Kidney (tissue), 14 donors: ENCODE data around the gene ORM2. TPM values are rescaled to one million over a fixed set of nuclear protein-coding genes. Genes with fewer than 3 reads are reported as not detected.

ENCODE experiments used
- DNase-seq, 5 donors: peaks; one replicate each; pipeline ENCODE4 v3.0.0-alpha.2; 2013 to 2020
- FAIRE-seq: peaks from 2 replicates; lab custom pipeline; 2012; peaks lifted over from hg19 to GRCh38; lab: Jason Lieb, UNC
- H3K27ac ChIP-seq, 2 donors: one replicate each; pipeline ENCODE4 v1.7.0; 2013; ENCODE audit warnings: low read depth in 2 of 2, low read length in 2 of 2, inconsistent platforms in 1 of 2
- H3K27me3 ChIP-seq: one replicate; pipeline ENCODE4 v1.7.1; 2013; ENCODE audit warnings: low read length, inconsistent platforms; ENCODE audit not compliant: control insufficient read depth, insufficient read depth
- H3K36me3 ChIP-seq, 3 donors: one replicate each; pipeline versions ENCODE4 v1.7.0 to v1.7.1; 2013; ENCODE audit warnings: low read length in 3 of 3, control low read depth in 1 of 3, inconsistent platforms in 1 of 3; ENCODE audit not compliant: insufficient read depth in 3 of 3, control insufficient read depth in 2 of 3
- H3K4me1 ChIP-seq, 3 donors: one replicate each; pipeline versions ENCODE4 v1.7.0 to v1.7.1; 2013; ENCODE audit warnings: low read length in 3 of 3, inconsistent platforms in 1 of 3, low read depth in 1 of 3; ENCODE audit not compliant: control insufficient read depth in 2 of 3, insufficient read depth in 2 of 3
- H3K4me3 ChIP-seq, 3 donors: one replicate each; pipeline versions ENCODE4 v1.7.0 to v1.8.1; 2013; ENCODE audit warnings: low read length in 3 of 3, control low read depth in 1 of 3, inconsistent platforms in 1 of 3
- H3K9ac ChIP-seq, 3 donors: one replicate each; pipeline versions ENCODE4 v1.7.0 to v1.7.1; 2013; ENCODE audit warnings: low read length in 3 of 3, control low read depth in 1 of 3, inconsistent platforms in 1 of 3
- H3K9me3 ChIP-seq, 3 donors: one replicate each; pipeline versions ENCODE4 v1.7.0 to v1.7.1; 2013; ENCODE audit warnings: low read length in 3 of 3, control low read depth in 1 of 3, inconsistent platforms in 1 of 3; ENCODE audit not compliant: control insufficient read depth in 2 of 3, insufficient read depth in 1 of 3
- CTCF ChIP-seq: IDR thresholded peaks from 3 replicates; pipeline ENCODE4 v1.5.1; 2012; ENCODE audit warnings: mild to moderate bottlenecking, moderate library complexity, borderline replicate concordance; ENCODE audit not compliant: insufficient read depth; ENCODE audit errors: extremely low read depth
- intact Hi-C: fragments of 100-400 bp; cut with DNase I; formaldehyde crosslinking; loops from one replicate; pipeline ENCODE4 v1.11.1; 2022
- polyA plus RNA-seq: library from polyadenylated mRNA; stranded (reverse); fragments of 350-450 nt; fragmentation: Illumina TruSeq; extraction: RNeasy Lipid Tissue Mini Kit (QIAGEN cat#74804); gene quantifications from one replicate; pipeline ENCODE4 v1.2.3, GENCODE V29; 2014; ENCODE audit warnings: low read depth, low replicate concordance; ENCODE audit not compliant: insufficient read depth
- total RNA-seq: library from RNA; stranded (reverse); fragmentation: NEBNext Ultra II Directional; extraction: Animal tissue kit (Norgen Biotek cat#: 25700); gene quantifications from one replicate; pipeline ENCODE4 v1.2.1, GENCODE V29; 2021
- donor health status: control.
- donor health status: control.
- donor health status: control.
- donor health status: control.
- donor health status: control.
- donor health status: DM: yes; HTN: yes; CAD: no.
- donor health status: Normal renal cell carcinoma (clear cell type).

The ORM2 gene
- total and polyA plus RNA-seq, 2 donors from 2014 or later = not detected

GRCh38 chr9:114304416-114305188 is 25.1 kb upstream of the ORM2 start:
- Histone ChIP-seq H3K9me3 (no peaks in the 10 kb centered on the region), H3K9ac (no peak overlapping the region), H3K27ac (no peak overlapping the region), H3K36me3 (peaks cover 0 to 9% (median 7%) of the 10 kb centered on the region in 3 donors), H3K27me3 (no peaks in the 10 kb centered on the region), H3K4me1 (peaks cover 0 to 6% (median 0%) of the 10 kb centered on the region in 3 donors), H3K4me3 (no peak overlapping the region)
- no peak for FAIRE-seq
- peak in 2 of 5 donors; percentile 27 to 31 for DNase-seq
- TF ChIP-seq CTCF = no peak
- intact Hi-C loops = no loop called here

GRCh38 chr9:114307899-114308267 is 21.8 kb upstream of the ORM2 start:
- H3K36me3 ChIP-seq = peaks cover 0 to 5% (median 0%) of the 10 kb centered on the region in 3 donors
- H3K4me1 ChIP-seq = peaks cover 0 to 6% (median 0%) of the 10 kb centered on the region in 3 donors
- no peaks in the 10 kb centered on the region for H3K27me3 ChIP-seq
- FAIRE-seq (no peak), DNase-seq (no peak)
- intact Hi-C loops = no loop called here
- no peak overlapping the region for H3K4me3 ChIP-seq
- no peak for TF ChIP-seq CTCF
- no peak overlapping the region for H3K27ac ChIP-seq
- no peak overlapping the region for H3K9ac ChIP-seq
- H3K9me3 ChIP-seq = no peaks in the 10 kb centered on the region

GRCh38 chr9:114308361-114308950 is 21.2 kb upstream of the ORM2 start:
- Histone ChIP-seq H3K9me3 (no peaks in the 10 kb centered on the region), H3K4me3 (no peak overlapping the region), H3K9ac (no peak overlapping the region), H3K27me3 (no peaks in the 10 kb centered on the region), H3K27ac (no peak overlapping the region), H3K36me3 (peaks cover 0 to 5% (median 0%) of the 10 kb centered on the region in 3 donors), H3K4me1 (peaks cover 0 to 6% (median 0%) of the 10 kb centered on the region in 3 donors)
- DNase-seq (peak in 2 of 5 donors; percentile 18 to 32), FAIRE-seq (no peak)
- intact Hi-C loops = no loop called here
- no peak for TF ChIP-seq CTCF
